ENCODE results near the gene WFIKKN2. TPM values are rescaled to one million over a fixed set of nuclear protein-coding genes. Genes with fewer than 3 reads are reported as not detected.

WFIKKN2 gene
- total RNA-seq, 1 donor: under 0.01 TPM

DNA sequence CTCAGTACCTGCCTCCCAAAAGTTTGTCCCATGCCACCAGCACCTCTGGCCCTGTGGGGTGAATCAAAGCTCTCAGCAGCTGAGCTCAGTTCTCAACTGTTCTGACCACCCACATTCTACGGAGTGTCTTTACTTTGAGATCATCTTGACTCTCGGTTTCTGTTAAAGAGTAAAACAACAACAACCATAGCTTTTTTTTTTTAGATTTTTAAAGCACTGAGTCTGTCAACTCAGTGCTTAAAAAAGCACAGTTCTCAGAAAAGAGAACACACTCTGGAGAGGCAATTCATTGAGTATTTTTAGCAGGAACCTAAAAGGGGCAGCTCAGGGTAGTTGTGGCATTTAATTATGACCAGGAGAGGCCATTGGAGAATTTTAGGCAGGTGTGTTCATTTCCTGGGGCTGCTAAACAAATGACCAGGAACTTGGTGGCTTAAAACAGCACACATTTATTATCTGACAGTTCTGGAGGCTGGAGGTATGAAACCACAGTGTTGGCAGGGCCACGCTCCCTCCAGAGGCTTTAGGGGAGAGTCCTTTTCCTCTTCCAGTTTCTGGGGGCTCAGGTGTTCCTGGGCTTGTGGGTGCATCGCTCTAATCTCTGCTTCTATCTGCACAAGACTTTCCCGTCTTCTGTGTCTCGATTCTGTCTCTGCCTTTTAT is 6.7 kb upstream of the WFIKKN2 start:
- H3K4me3 ChIP-seq (ENCODE audit: low read depth, low read length): no peak overlapping the region
- TF ChIP-seq CTCF (IDR thresholded peaks at IDR 0.05; ENCODE audit: insufficient read depth, low read depth, low read length): no peak
- DNase-seq (ENCODE audit: low read depth): no peak

GRCh38 chr17:50829332-50829731 is 6.1 kb upstream of the WFIKKN2 start:
- H3K4me3 ChIP-seq (ENCODE audit: low read depth, low read length): no peak overlapping the region
- no peak for TF ChIP-seq CTCF (IDR thresholded peaks at IDR 0.05; ENCODE audit: insufficient read depth, low read depth, low read length)
- no peak for DNase-seq (ENCODE audit: low read depth)

DNA sequence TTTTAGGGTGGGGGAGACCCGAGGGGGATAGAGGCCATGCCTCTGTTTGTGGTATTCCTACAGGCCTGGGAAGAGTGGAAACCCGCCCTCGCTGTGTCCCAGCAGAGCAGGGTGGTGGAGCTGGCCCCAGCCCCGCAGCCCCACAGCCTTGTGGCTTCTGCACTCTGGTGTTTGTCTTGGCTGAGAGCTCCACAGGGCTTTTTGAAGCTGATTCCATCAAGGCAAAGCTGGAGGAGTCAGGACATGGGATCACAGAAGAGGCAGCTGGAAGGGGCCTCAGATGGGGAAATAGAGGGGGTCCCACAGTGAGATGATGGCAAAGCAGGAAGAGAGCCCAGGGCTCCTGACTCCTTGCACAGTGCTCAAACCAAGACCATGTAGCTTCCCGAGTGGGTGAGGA is 5.0 kb upstream of the WFIKKN2 start:
- no peak for TF ChIP-seq CTCF (IDR thresholded peaks at IDR 0.05; ENCODE audit: insufficient read depth, low read depth, low read length)
- no peak for DNase-seq (ENCODE audit: low read depth)
- H3K4me3 ChIP-seq (ENCODE audit: low read depth, low read length): no peak overlapping the region

DNA sequence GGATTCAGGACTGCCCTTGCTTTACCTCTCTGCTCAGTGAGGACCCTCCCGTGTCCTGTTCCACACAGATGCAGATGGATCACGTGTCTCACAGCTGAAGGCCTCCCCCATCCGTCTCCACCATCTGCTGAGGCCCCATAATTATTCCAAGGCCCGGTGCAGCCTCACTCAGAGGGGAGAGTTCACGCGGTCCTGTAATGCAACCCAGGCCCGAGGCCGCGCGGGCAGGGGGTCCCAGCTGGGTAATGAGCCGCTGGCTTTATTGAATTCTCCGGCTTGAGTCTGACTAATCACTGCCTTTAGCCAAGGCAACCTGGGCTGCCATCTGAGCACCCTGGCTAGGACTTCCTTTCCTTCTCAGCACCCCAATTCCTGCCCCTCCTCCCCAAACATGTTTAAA is 4.4 kb upstream of the WFIKKN2 start:
- no peak for DNase-seq (ENCODE audit: low read depth)
- H3K4me3 ChIP-seq (ENCODE audit: low read depth, low read length): no peak overlapping the region
- TF ChIP-seq CTCF (IDR thresholded peaks at IDR 0.05; ENCODE audit: insufficient read depth, low read depth, low read length): no peak

GRCh38 chr17:50831471-50831928 is 3.9 kb upstream of the WFIKKN2 start:
- no peak for TF ChIP-seq CTCF (IDR thresholded peaks at IDR 0.05; ENCODE audit: insufficient read depth, low read depth, low read length)
- H3K4me3 ChIP-seq (ENCODE audit: low read depth, low read length): no peak overlapping the region
- no peak for DNase-seq (ENCODE audit: low read depth)

- no peak for TF ChIP-seq CTCF (IDR thresholded peaks at IDR 0.05; ENCODE audit: insufficient read depth, low read depth, low read length)
- no peak overlapping the region for H3K4me3 ChIP-seq (ENCODE audit: low read depth, low read length)
- no peak for DNase-seq (ENCODE audit: low read depth)
These were observed 3.0 kb upstream of the WFIKKN2 start for GRCh38 chr17:50832267-50832863.
